Liver (tissue), 9 donors: Measurements from ENCODE around the gene IL17RC. TPM values are rescaled to one million over a fixed set of nuclear protein-coding genes. Genes with fewer than 3 reads are reported as not detected.

Source experiments
- DNase-seq: peaks from one replicate; pipeline ENCODE4 v3.0.0-alpha.2; 2017; ENCODE audit warnings: low spot score
- H3K27ac ChIP-seq, 2 donors: one replicate each; pipeline ENCODE4 v1.7.0; 2013; ENCODE audit warnings: inconsistent platforms in 2 of 2, low read length in 2 of 2, control low read depth in 1 of 2, low read depth in 1 of 2, mild to moderate bottlenecking in 1 of 2
- H3K27me3 ChIP-seq, 4 donors: one replicate each; pipeline versions ENCODE4 v1.6.1 to v1.7.0; 2013; ENCODE audit warnings: low read length in 3 of 4, inconsistent platforms in 1 of 4, mild to moderate bottlenecking in 1 of 4, moderate library complexity in 1 of 4; ENCODE audit not compliant: control insufficient read depth in 4 of 4, insufficient read depth in 4 of 4
- H3K36me3 ChIP-seq, 4 donors: one replicate each; pipeline versions ENCODE4 v1.6.1 to v1.7.0; 2013; ENCODE audit warnings: low read length in 3 of 4, mild to moderate bottlenecking in 3 of 4, low read depth in 1 of 4, moderate library complexity in 1 of 4; ENCODE audit not compliant: control insufficient read depth in 4 of 4, insufficient read depth in 3 of 4
- H3K4me1 ChIP-seq, 4 donors: one replicate each; pipeline versions ENCODE4 v1.6.1 to v1.7.0; 2013; ENCODE audit warnings: low read length in 3 of 4, mild to moderate bottlenecking in 3 of 4, moderate library complexity in 1 of 4; ENCODE audit not compliant: control insufficient read depth in 4 of 4, insufficient read depth in 4 of 4
- H3K4me3 ChIP-seq, 3 donors: one replicate each; pipeline versions ENCODE4 v1.6.1 to v1.7.0; 2013; ENCODE audit warnings: low read length in 3 of 3, control low read depth in 1 of 3, low read depth in 1 of 3, mild to moderate bottlenecking in 1 of 3
- H3K9ac ChIP-seq, 2 donors: one replicate each; pipeline ENCODE4 v1.7.0; 2013; ENCODE audit warnings: low read length in 2 of 2, mild to moderate bottlenecking in 2 of 2, moderate library complexity in 2 of 2, control low read depth in 1 of 2, low read depth in 1 of 2
- H3K9me3 ChIP-seq, 4 donors: one replicate each; pipeline versions ENCODE4 v1.6.1 to v1.7.0; 2013; ENCODE audit warnings: low read length in 3 of 4; ENCODE audit not compliant: control insufficient read depth in 4 of 4
- ATF3 ChIP-seq: IDR thresholded peaks from 2 replicates; pipeline ENCODE4 v1.6.1; 2016; ENCODE audit warnings: antibody characterized with exemption
- CTCF ChIP-seq: fragments of 150-350 bp; IDR thresholded peaks from 2 replicates; pipeline ENCODE4 v1.5.1; 2017; ENCODE audit warnings: improper control_type of control experiment, low read depth, low read length; ENCODE audit not compliant: missing input control
- EGR1 ChIP-seq, 2 donors: IDR thresholded peaks; 2 replicates each; pipeline ENCODE4 v1.6.1; 2016 to 2018; ENCODE audit warnings: antibody characterized with exemption in 2 of 2, low read depth in 2 of 2
- FOXA1 ChIP-seq: IDR thresholded peaks from 2 replicates; pipeline ENCODE4 v1.6.1; 2016; ENCODE audit warnings: antibody characterized with exemption
- FOXA2 ChIP-seq: IDR thresholded peaks from 2 replicates; pipeline ENCODE4 v1.6.1; 2016; ENCODE audit warnings: antibody characterized with exemption
- GABPA ChIP-seq, 2 donors: IDR thresholded peaks in 1 of 2; conservative IDR thresholded peaks in 1 of 2; 2 replicates each; pipeline ENCODE4 v1.6.1; 2016; ENCODE audit warnings: antibody characterized with exemption in 2 of 2, mild to moderate bottlenecking in 1 of 2, moderate library complexity in 1 of 2
- HNF4A ChIP-seq, 2 donors: conservative IDR thresholded peaks; 2 replicates each; pipeline ENCODE4 v1.6.1; 2016; ENCODE audit warnings: antibody characterized with exemption in 2 of 2, mild to moderate bottlenecking in 2 of 2
- HNF4G ChIP-seq: IDR thresholded peaks from 2 replicates; pipeline ENCODE4 v1.6.1; 2016; ENCODE audit warnings: antibody characterized with exemption
- JUND ChIP-seq, 2 donors: IDR thresholded peaks; 2 replicates each; pipeline ENCODE4 v1.6.1; 2016; ENCODE audit warnings: antibody characterized with exemption in 2 of 2
- MAX ChIP-seq: IDR thresholded peaks from 2 replicates; pipeline ENCODE4 v1.6.1; 2016; ENCODE audit warnings: antibody characterized with exemption
- NR2F2 ChIP-seq: IDR thresholded peaks from 2 replicates; pipeline ENCODE4 v1.6.1; 2016; ENCODE audit warnings: antibody characterized with exemption
- RAD21 ChIP-seq, 2 donors: IDR thresholded peaks; 2 replicates each; pipeline ENCODE4 v1.6.1; 2016; ENCODE audit warnings: antibody characterized with exemption in 2 of 2, mild to moderate bottlenecking in 2 of 2
- RXRA ChIP-seq, 2 donors: IDR thresholded peaks; 2 replicates each; pipeline ENCODE4 v1.6.1; 2017 to 2018; ENCODE audit warnings: antibody characterized with exemption in 2 of 2, mild to moderate bottlenecking in 1 of 2
- SP1 ChIP-seq: IDR thresholded peaks from 2 replicates; pipeline ENCODE4 v1.6.1; 2018; ENCODE audit warnings: antibody characterized with exemption, mild to moderate bottlenecking
- TAF1 ChIP-seq: conservative IDR thresholded peaks from 2 replicates; pipeline ENCODE4 v1.6.1; 2016; ENCODE audit warnings: antibody characterized with exemption, mild to moderate bottlenecking
- YY1 ChIP-seq: IDR thresholded peaks from 2 replicates; pipeline ENCODE4 v1.6.1; 2016; ENCODE audit warnings: antibody characterized with exemption, mild to moderate bottlenecking
- WGBS: extraction: QIAGEN DNeasy Blood & Tissue Kit; methylation state at CpG from one replicate; pipeline ENCODE4 v1.1.7; 2013; 5-methylcytosine and 5-hydroxymethylcytosine counted together
- polyA plus RNA-seq, 2 donors: library from polyadenylated mRNA; stranded (reverse) in 1 of 2; unstranded in 1 of 2; fragments of 200-250 nt in 1 of 2; fragments of >200 nt in 1 of 2; fragmentation: Nextera tagmentation in 1 of 2; extraction: Ambion mirVana in 1 of 2; gene quantifications; one replicate each; pipeline versions ENCODE4 v1.2.1 to v1.2.3, GENCODE V29; 2013 to 2015
- total RNA-seq, 2 donors: library from RNA; depleted of rRNA; stranded (reverse); fragments of >200 nt; gene quantifications; one replicate each; pipeline ENCODE4 v1.2.3, GENCODE V29; 2014
- TF ChIP-seq, protein P1 (sequence below): IDR thresholded peaks from 2 replicates; pipeline ENCODE4 v1.6.1; 2016; ENCODE audit warnings: antibody characterized with exemption, mild to moderate bottlenecking
- TF ChIP-seq, protein P2 (sequence below): IDR thresholded peaks from 2 replicates; pipeline ENCODE4 v1.6.1; 2016; ENCODE audit warnings: antibody characterized with exemption
- donor health status: healthy.
- donor health status: healthy.
- donor health status: healthy.
- donor health status: healthy.
- donor health status: healthy.

IL17RC gene
- total and polyA plus RNA-seq, 4 donors, result 15.4 to 62.8 (median 25.7) TPM

DNA sequence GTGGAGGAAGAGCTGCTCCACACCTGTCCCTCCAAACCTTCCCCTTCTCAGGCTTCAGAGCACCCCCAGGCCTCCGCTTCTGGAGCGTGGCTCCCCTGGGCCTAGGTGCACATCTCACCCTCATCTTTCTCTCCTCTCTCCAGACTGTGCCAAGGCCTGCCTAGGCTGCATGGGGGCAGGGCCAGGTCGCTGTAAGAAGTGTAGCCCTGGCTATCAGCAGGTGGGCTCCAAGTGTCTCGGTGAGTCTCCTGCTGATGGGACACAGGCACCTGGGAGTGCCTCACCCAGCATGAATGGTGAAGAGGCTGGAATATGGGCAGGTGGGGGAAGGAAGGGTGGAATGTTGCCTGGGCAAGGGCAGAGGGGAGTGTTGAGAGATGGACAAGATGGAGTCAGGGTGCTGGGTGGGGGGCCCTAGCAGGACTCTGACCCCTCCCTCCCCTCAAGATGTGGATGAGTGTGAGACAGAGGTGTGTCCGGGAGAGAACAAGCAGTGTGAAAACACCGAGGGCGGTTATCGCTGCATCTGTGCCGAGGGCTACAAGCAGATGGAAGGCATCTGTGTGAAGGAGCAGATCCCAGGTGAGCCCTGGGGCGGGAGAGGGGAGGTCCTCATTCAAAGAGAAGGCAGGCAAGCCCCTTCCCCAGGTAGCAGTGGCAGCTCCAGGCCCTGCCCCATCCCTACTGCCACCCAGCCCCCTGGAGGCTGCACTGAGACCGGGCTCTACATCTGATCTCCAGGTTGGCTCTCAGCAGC, 26.2 kb downstream of the IL17RC start:
- Histone ChIP-seq H3K9ac (no peak overlapping the region), H3K27ac (no peak overlapping the region), H3K9me3 (no peaks in the 10 kb centered on the region), H3K27me3 (no peaks in the 10 kb centered on the region), H3K4me1 (peaks cover 2 to 16% (median 11%) of the 10 kb centered on the region in 4 donors), H3K4me3 (no peak overlapping the region), H3K36me3 (peaks cover 3 to 25% (median 12%) of the 10 kb centered on the region in 4 donors)
- no peak for DNase-seq
- 95% methylated on average over 11 of the region's 11 CpGs for WGBS
- TF ChIP-seq EGR1 (IDR thresholded peaks at IDR 0.05; ENCODE audit: low read depth in 2 of 2) (no peak), ATF3 (no peak), SP1 (no peak), FOXA1 (no peak), RXRA (IDR thresholded peaks at IDR 0.05) (no peak), GABPA (IDR thresholded peaks at IDR 0.05 in 1 of 2, conservative IDR thresholded peaks at IDR 0.05 in 1 of 2) (no peak), NR2F2 (no peak), HNF4G (no peak), CTCF (no peak), JUND (IDR thresholded peaks at IDR 0.05) (no peak), TAF1 (no peak)
- TF ChIP-seq, protein P1, sequence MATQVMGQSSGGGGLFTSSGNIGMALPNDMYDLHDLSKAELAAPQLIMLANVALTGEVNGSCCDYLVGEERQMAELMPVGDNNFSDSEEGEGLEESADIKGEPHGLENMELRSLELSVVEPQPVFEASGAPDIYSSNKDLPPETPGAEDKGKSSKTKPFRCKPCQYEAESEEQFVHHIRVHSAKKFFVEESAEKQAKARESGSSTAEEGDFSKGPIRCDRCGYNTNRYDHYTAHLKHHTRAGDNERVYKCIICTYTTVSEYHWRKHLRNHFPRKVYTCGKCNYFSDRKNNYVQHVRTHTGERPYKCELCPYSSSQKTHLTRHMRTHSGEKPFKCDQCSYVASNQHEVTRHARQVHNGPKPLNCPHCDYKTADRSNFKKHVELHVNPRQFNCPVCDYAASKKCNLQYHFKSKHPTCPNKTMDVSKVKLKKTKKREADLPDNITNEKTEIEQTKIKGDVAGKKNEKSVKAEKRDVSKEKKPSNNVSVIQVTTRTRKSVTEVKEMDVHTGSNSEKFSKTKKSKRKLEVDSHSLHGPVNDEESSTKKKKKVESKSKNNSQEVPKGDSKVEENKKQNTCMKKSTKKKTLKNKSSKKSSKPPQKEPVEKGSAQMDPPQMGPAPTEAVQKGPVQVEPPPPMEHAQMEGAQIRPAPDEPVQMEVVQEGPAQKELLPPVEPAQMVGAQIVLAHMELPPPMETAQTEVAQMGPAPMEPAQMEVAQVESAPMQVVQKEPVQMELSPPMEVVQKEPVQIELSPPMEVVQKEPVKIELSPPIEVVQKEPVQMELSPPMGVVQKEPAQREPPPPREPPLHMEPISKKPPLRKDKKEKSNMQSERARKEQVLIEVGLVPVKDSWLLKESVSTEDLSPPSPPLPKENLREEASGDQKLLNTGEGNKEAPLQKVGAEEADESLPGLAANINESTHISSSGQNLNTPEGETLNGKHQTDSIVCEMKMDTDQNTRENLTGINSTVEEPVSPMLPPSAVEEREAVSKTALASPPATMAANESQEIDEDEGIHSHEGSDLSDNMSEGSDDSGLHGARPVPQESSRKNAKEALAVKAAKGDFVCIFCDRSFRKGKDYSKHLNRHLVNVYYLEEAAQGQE, result no peak
- TF ChIP-seq, protein P2, sequence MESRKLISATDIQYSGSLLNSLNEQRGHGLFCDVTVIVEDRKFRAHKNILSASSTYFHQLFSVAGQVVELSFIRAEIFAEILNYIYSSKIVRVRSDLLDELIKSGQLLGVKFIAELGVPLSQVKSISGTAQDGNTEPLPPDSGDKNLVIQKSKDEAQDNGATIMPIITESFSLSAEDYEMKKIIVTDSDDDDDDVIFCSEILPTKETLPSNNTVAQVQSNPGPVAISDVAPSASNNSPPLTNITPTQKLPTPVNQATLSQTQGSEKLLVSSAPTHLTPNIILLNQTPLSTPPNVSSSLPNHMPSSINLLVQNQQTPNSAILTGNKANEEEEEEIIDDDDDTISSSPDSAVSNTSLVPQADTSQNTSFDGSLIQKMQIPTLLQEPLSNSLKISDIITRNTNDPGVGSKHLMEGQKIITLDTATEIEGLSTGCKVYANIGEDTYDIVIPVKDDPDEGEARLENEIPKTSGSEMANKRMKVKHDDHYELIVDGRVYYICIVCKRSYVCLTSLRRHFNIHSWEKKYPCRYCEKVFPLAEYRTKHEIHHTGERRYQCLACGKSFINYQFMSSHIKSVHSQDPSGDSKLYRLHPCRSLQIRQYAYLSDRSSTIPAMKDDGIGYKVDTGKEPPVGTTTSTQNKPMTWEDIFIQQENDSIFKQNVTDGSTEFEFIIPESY, result no peak

- no peak for DNase-seq
- Histone ChIP-seq H3K27me3 (no peaks in the 10 kb centered on the region), H3K4me1 (peaks cover 2 to 16% (median 11%) of the 10 kb centered on the region in 4 donors), H3K9me3 (no peaks in the 10 kb centered on the region), H3K27ac (no peak overlapping the region), H3K4me3 (no peak overlapping the region), H3K9ac (no peak overlapping the region), H3K36me3 (peaks cover 3 to 25% (median 10%) of the 10 kb centered on the region in 4 donors)
- 96% methylated on average over 11 of the region's 11 CpGs for WGBS
- TF ChIP-seq FOXA2 (no peak), TAF1 (no peak), EGR1 (IDR thresholded peaks at IDR 0.05; ENCODE audit: low read depth in 2 of 2) (no peak), YY1 (no peak), MAX (no peak), ATF3 (no peak), HNF4G (no peak), HNF4A (conservative IDR thresholded peaks at IDR 0.05) (no peak), GABPA (IDR thresholded peaks at IDR 0.05 in 1 of 2, conservative IDR thresholded peaks at IDR 0.05 in 1 of 2) (no peak), RAD21 (IDR thresholded peaks at IDR 0.05) (no peak), SP1 (no peak), CTCF (no peak), JUND (IDR thresholded peaks at IDR 0.05) (no peak), RXRA (IDR thresholded peaks at IDR 0.05) (no peak)
- TF ChIP-seq, protein P2, result no peak
These were observed 27.4 kb downstream of the IL17RC start for GRCh38 chr3:9944271-9944670.
